HG02571 (cell line): Measurements from ENCODE around the gene TSPOAP1.

ENCODE experiments used
- ATAC-seq: cut with Tn5 transposase; IDR thresholded peaks from one replicate; pipeline ENCODE4 v1.9.1; 2021; ENCODE audit warnings: mild to moderate bottlenecking, moderate library complexity; ENCODE audit not compliant: unreplicated experiment

Gene TSPOAP1

GRCh38 chr17:58267347-58268324 lies 61.0 kb downstream of the TSPOAP1 start:
- no peak for ATAC-seq

- no peak for ATAC-seq
These were observed 62.4 kb downstream of the TSPOAP1 start for GRCh38 chr17:58265902-58266875.

GRCh38 chr17:58265271-58265670 lies 63.3 kb downstream of the TSPOAP1 start:
- no peak for ATAC-seq

- no peak for ATAC-seq
These were observed 64.0 kb downstream of the TSPOAP1 start for GRCh38 chr17:58264407-58265103.

- no peak for ATAC-seq
These were observed 64.8 kb downstream of the TSPOAP1 start for GRCh38 chr17:58263773-58264172.

GRCh38 chr17:58262149-58262548 lies 66.4 kb downstream of the TSPOAP1 start:
- no peak for ATAC-seq

- no peak for ATAC-seq
These were observed 73.8 kb downstream of the TSPOAP1 start for GRCh38 chr17:58254803-58255202.

GRCh38 chr17:58253082-58253481 lies 75.5 kb downstream of the TSPOAP1 start:
- ATAC-seq = no peak

GRCh38 chr17:58252141-58252540 lies 76.5 kb downstream of the TSPOAP1 start:
- ATAC-seq = no peak
